Hindlimb muscle (tissue), 1 donor: Measurements from ENCODE around the gene FRG2. TPM values are rescaled to one million over a fixed set of nuclear protein-coding genes. Genes with fewer than 3 reads are reported as not detected.
"Not testable (repeated sequence)": the region's sequence is repeated elsewhere in the genome, so short reads cannot be mapped to it uniquely, and the experiment has no call there.

Experiments used
- DNase-seq: peaks from one replicate; pipeline ENCODE4 v3.0.0-alpha.2; 2013
- polyA plus RNA-seq: library from polyadenylated mRNA; unstranded; fragments of 120-200 nt; gene quantifications from one replicate; pipeline ENCODE4 v1.2.1, GENCODE V29; 2013; ENCODE audit not compliant: insufficient read length

Gene FRG2
- polyA plus RNA-seq = not detected

DNA sequence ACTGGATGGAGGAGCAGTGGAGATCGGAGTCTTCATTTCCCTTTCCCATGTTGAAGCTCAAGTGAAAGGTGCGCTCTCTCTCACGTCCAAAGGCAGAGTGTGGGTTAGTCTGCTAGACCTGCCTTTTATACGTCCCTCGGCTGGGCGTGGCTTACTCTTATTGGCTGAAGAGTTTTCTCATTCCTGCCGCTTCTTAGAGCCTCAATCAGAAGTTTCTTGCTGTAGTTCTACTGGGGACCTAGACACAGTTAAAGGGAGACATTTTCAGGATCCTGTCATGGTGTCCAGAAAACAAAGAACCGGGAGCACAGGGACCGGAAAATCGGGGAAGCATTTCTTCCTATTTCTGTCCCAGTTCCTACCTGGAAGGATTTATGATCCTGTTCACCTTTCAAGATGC lies at the start of gene FRG2:
FRG2 (minus strand) TSS at position 101 of the 400 bp plus-strand sequence; CDS start at position 49, 52 bp downstream.
- not testable (repeated sequence) for DNase-seq

DNA sequence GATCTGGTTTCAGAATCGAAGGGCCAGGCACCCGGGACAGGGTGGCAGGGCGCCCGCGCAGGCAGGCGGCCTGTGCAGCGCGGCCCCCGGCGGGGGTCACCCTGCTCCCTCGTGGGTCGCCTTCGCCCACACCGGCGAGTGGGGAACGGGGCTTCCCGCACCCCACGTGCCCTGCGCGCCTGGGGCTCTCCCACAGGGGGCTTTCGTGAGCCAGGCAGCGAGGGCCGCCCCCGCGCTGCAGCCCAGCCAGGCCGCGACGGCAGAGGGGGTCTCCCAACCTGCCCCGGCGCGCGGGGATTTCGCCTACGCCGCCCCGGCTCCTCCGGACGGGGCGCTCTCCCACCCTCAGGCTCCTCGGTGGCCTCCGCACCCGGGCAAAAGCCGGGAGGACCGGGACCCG lies 41.3 kb upstream of the FRG2 start:
- DNase-seq = not testable (repeated sequence)

GRCh38 chr4:190064805-190065204 lies 37.7 kb upstream of the FRG2 start:
- not testable (repeated sequence) for DNase-seq

GRCh38 chr4:190064342-190064741 lies 37.3 kb upstream of the FRG2 start, which contains the start of gene DBET:
DBET (plus strand) TSS chr4:190064502.
- not testable (repeated sequence) for DNase-seq

GRCh38 chr4:190058997-190059396 lies 31.9 kb upstream of the FRG2 start:
- not testable (repeated sequence) for DNase-seq

GRCh38 chr4:190049378-190050239 lies 22.6 kb upstream of the FRG2 start:
- not testable (repeated sequence) for DNase-seq

- DNase-seq = not testable (repeated sequence)
Observed at GRCh38 chr4:190047627-190048026, 20.6 kb upstream of the FRG2 start.

GRCh38 chr4:190040873-190041272 lies 13.8 kb upstream of the FRG2 start:
- not testable (repeated sequence) for DNase-seq

DNA sequence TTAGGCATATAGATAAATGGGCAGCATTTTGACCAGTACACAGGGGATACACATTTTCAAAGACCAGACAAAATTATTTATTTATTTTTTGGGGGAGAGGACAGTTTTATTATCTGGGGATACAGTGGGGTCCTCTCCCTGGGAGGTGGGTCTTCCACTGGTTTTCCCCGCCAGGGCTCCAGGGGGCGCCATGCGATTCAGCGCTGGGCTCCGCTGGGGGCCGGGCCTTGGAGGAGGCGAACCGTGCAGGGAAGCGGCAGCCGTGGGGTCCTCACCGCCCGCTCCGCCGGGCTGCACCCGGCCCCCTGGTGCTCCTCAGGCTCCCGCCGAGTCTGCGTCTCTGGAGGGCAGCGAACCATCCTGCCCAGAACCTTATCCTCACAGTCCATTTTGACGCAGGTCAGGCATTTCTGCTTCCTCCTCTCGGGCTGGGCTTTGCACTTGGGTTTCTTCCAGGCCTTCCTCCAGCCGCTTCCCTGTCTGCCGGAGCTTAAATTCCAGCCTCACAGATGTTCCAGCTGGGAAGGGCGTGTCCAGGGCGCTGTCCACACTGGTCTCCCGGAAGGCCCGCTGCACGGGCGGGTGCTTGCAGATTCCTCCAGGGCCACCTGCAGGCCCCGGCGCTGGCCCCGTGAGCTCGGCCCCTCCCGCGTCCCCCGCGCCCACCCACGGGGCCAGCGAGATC lies 10.8 kb upstream of the FRG2 start:
- not testable (repeated sequence) for DNase-seq

DNA sequence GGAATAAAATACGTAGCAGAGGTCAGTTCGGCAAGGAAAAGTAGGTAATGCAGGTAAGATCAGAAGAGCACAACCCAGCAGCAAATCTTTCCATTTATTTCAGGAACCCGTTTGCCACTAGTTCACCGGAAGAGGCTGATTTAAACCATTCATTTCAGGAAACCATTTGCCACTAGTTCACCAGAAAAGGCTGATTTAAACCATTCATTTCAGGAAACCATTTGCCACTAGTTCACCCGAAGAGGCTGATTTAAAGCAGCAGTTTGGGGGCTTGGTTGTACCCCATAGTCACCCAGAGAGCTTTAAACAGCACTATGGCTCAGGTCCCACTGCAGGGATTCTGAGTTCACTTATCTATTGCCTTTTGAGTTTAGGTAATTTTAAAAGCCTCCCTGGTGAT lies 4.2 kb upstream of the FRG2 start:
- DNase-seq = not testable (repeated sequence)

- DNase-seq = not testable (repeated sequence)
Observed at GRCh38 chr4:190022614-190023281, 4.3 kb downstream of the FRG2 start.

DNA sequence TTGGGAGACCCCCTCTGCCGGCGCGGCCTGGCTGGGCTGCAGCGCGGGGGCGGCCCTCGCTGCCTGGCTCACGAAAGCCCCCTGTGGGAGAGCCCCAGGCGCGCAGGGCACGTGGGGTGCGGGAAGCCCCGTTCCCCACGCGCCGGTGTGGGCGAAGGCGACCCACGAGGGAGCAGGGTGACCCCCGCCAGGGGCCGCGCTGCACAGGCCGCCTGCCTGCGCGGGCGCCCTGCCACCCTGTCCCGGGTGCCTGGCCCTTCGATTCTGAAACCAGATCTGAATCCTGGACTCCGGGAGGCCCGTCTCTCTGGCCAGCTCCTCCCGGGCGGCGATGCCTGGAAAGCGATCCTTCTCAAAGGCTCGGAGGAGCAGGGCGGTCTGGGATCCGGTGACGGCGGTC lies 5.1 kb downstream of the FRG2 start:
- not testable (repeated sequence) for DNase-seq

DNA sequence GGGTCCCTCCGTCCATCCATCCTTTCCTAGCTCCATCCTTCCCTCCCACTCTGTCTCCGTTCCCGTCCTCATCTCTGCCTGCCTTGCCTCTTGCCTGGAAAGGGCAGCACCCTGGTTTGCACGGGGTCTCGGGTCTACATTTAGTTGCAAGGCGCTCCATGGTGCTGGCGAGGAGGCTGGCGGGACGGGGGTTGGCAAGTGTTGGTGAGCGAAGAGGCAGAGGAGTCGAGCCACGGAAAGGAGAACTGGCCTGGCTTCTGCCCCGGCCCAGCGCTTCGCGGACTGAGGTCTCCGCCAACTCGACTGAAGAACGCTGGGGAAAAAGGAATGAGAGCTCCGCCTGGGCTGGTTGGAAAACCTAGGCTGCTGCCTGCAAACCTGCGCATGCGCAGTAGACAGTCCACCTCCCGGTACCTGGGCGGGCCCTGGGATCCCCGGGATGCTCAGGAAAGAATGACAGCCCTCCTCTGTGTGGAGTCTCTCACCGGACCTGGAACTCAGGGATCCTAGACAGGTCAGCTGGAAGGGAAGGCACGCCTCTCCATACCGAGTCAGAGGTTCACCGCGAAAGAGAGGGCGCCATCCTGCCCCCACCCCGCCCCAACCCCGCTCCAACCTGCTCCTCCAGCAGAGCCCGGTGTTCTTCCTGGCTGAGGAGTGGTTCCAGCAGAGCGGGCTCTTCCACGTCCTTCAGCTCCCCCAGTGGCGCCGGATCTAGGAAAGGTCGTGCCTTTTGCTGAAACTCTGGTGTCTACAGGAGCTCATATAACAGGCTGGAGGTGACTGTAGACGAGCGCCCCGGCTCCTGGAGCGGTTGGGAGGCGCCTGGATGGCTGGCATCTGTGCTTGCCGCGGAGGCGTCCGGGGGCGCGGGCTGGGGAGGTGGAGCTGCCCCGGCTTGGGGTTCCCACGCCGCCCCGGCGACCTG lies 6.0 kb downstream of the FRG2 start:
- DNase-seq = peak; percentile 26

- DNase-seq = not testable (repeated sequence)
Observed at GRCh38 chr4:190019859-190020463, 7.1 kb downstream of the FRG2 start.

DNA sequence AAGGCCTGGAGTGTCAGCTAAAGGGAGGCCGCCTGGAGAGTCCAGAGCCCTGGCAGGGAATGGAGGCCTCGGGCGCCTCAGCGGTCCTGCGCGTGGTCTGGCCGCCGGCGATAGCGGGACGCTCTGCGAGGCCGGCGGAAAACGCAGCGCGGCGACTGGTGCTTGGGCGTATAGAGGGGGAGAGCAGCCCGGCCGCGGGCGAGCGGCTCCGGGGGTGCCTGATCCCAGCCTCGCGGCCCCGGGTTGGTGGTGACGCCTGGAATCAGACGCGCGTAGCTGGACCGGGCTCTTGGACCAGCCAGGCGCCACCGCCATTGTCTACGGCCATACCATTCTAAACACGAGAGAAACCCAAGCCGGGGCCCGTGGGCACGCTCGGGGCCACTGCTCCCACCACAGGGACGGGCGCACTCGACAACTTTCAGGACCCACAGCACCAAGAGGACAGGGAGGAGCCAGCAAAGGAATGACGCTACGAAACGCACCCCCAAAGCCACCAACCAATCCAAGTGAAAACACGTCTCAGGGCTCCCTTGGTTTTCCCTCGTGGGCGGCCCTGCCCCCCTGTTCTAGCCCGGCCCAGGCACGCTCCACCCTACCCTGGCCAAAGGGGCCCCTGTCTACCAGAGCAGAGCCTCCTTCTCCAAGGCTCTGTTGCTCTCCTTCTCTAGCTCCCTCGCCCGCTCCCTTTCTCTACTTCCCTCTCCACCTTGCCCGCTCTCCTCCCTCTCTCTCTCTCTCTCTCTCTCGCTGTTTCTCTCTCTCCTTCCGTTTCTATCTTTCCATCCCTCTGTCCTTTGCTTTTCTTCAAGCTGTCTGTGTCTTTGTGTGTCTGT lies 7.8 kb downstream of the FRG2 start:
- no peak for DNase-seq

DNA sequence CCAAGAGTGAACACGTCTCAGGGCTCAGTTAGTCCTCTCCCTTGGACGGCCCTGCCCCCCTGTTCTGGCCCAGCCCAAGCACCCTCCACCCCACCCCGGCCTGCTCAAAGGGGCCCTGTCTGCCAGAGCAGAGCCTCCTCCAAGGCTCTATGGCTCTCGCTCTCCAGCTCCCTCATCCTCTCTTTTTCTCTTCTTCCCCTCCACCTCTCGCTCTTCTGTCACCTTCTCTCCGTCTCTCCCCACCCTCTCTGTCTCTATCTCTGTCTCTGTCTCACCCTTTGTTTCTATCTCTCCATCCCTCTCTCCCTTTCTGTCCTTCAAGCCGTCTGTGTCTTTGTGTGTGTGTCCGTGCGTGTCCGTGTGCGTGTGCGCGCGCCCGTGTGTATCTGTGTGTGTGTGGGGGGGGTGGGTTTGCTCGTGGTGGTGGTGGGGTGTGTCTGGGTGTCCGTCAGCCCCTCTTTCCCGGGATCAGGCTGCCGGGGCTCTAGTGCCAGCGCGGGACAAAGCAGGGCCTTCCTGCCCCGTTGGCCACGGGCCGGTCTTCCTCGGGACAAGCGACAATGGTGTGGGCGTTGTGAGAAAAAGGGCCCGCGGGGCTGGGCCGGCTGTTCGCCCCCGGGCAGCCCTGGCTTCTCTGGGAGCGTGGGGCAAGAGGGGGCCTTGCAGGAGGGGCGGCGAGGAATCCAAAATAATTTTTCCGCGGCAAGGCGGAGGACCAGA lies 8.7 kb downstream of the FRG2 start:
- DNase-seq = no peak

DNA sequence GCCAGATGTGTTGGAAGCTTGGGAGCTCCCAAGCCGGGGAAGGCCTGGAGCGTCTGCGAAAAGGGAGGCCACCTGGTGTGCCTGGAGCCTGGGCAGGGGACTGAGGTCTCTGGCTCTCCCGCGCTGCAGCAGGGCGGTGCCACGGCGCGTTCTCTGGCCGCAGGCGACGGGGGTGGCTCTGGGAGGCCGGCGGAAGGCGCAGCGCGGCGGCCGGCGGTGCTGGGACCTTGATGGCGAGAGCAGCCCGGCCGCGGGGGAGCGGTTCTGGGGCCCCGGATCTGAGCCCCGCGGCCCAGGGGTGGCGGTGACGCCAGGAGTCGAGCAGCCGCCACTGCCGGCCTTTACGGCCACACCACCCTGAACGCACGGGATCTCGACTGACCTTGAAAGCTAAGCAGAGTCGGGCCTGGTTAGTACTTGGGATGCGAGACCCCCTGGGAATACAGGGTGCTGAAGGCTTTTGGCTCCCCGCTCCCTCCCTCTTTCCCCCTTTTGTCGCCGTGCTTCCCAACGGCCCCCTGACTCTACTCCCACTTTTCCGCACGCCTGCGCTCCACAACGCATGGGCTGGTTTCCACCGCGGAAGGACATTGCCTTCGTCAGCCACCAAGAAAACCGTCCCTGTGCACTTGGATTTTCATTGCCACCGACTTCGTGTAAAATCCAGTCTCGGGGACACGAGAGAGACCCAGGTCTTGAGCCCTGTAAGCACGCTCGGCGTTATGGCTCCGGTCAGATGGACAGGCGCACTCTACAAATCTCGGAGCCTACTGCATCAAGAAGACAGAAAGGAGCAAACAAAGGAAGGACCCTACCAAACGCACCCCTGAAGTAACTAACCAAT lies 9.5 kb downstream of the FRG2 start:
- DNase-seq = no peak

- DNase-seq = no peak
Observed at GRCh38 chr4:190016369-190017289, 10.4 kb downstream of the FRG2 start.
